ENCODE data around the gene CDRT15.

CDRT15 gene

GRCh38 chr17:14199601-14200000, 37.1 kb downstream of the CDRT15 start:
- TF ChIP-seq OSR1 (CRISPR knock-in tag; IDR thresholded peaks at IDR 0.05) = no peak
- TF ChIP-seq CSDC2 (CRISPR knock-in tag; IDR thresholded peaks at IDR 0.05) = no peak
- TF ChIP-seq BACH2 (CRISPR knock-in tag; IDR thresholded peaks at IDR 0.05; ENCODE audit: borderline replicate concordance) = no peak
- TF ChIP-seq GLIS3 (CRISPR knock-in tag; IDR thresholded peaks at IDR 0.05) = no peak
- no peak for TF ChIP-seq ZFP3 (CRISPR knock-in tag; IDR thresholded peaks at IDR 0.05)
- no peak for TF ChIP-seq ISL1 (CRISPR knock-in tag; IDR thresholded peaks at IDR 0.05)
- TF ChIP-seq, protein P1, sequence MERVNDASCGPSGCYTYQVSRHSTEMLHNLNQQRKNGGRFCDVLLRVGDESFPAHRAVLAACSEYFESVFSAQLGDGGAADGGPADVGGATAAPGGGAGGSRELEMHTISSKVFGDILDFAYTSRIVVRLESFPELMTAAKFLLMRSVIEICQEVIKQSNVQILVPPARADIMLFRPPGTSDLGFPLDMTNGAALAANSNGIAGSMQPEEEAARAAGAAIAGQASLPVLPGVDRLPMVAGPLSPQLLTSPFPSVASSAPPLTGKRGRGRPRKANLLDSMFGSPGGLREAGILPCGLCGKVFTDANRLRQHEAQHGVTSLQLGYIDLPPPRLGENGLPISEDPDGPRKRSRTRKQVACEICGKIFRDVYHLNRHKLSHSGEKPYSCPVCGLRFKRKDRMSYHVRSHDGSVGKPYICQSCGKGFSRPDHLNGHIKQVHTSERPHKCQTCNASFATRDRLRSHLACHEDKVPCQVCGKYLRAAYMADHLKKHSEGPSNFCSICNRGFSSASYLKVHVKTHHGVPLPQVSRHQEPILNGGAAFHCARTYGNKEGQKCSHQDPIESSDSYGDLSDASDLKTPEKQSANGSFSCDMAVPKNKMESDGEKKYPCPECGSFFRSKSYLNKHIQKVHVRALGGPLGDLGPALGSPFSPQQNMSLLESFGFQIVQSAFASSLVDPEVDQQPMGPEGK (CRISPR knock-in tag; IDR thresholded peaks at IDR 0.05; ENCODE audit: borderline replicate concordance) = no peak
- TF ChIP-seq PPARA (CRISPR knock-in tag; IDR thresholded peaks at IDR 0.05; ENCODE audit: borderline replicate concordance) = no peak
- TF ChIP-seq ARNTL (CRISPR knock-in tag; IDR thresholded peaks at IDR 0.05; ENCODE audit: borderline replicate concordance, low read depth) = no peak
- TF ChIP-seq SNAI2 (CRISPR knock-in tag; IDR thresholded peaks at IDR 0.05) = no peak
- no peak for TF ChIP-seq ZNF8 (CRISPR knock-in tag; IDR thresholded peaks at IDR 0.05)
- no peak for TF ChIP-seq ZNF70 (CRISPR knock-in tag; IDR thresholded peaks at IDR 0.05)
- TF ChIP-seq TOX (CRISPR knock-in tag; IDR thresholded peaks at IDR 0.05; ENCODE audit: borderline replicate concordance) = no peak
- no peak for TF ChIP-seq POU6F1 (CRISPR knock-in tag; IDR thresholded peaks at IDR 0.05; ENCODE audit: borderline replicate concordance, low read depth)
- TF ChIP-seq TCF4 (CRISPR knock-in tag; IDR thresholded peaks at IDR 0.05; ENCODE audit: borderline replicate concordance) = no peak
- TF ChIP-seq RARB (CRISPR knock-in tag; IDR thresholded peaks at IDR 0.05) = no peak
- no peak for TF ChIP-seq ZC3H10 (CRISPR knock-in tag; IDR thresholded peaks at IDR 0.05)
- TF ChIP-seq CREB5 (CRISPR knock-in tag; IDR thresholded peaks at IDR 0.05; ENCODE audit: low read depth) = no peak
- no peak for TF ChIP-seq ZFP30 (CRISPR knock-in tag; IDR thresholded peaks at IDR 0.05)
- TF ChIP-seq ESRRG (CRISPR knock-in tag; IDR thresholded peaks at IDR 0.05) = no peak
- ATAC-seq = no peak

DNA sequence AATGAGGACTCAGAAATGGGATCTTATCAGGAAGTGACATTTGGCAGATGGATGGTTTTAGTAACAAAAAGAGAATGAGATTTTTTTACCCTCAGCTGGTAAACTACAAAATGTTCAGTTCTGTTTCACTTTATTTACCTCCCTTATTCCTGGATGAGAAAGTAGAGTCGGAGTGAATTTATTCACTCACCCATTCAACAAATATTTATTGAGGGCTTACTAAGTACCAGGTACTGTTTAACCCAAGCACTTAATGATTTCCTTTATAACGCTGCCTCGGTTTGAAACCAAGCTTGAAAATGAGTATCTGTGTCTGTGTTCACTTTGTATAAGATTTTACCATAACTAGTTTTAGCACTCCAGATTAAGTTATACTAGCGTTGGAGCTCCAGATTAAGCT, 38.1 kb downstream of the CDRT15 start:
- ATAC-seq = no peak
- TF ChIP-seq CSDC2 (CRISPR knock-in tag; IDR thresholded peaks at IDR 0.05) (no peak), TCF4 (CRISPR knock-in tag; IDR thresholded peaks at IDR 0.05; ENCODE audit: borderline replicate concordance) (no peak), CSRNP3 (CRISPR knock-in tag; IDR thresholded peaks at IDR 0.05) (no peak), OSR1 (CRISPR knock-in tag; IDR thresholded peaks at IDR 0.05) (no peak), ZC3H10 (CRISPR knock-in tag; IDR thresholded peaks at IDR 0.05) (no peak), RARB (CRISPR knock-in tag; IDR thresholded peaks at IDR 0.05) (no peak), ARNTL (CRISPR knock-in tag; IDR thresholded peaks at IDR 0.05; ENCODE audit: borderline replicate concordance, low read depth) (no peak), ISL1 (CRISPR knock-in tag; IDR thresholded peaks at IDR 0.05) (no peak), ZFP30 (CRISPR knock-in tag; IDR thresholded peaks at IDR 0.05) (no peak), SNAI2 (CRISPR knock-in tag; IDR thresholded peaks at IDR 0.05) (no peak), POU6F1 (CRISPR knock-in tag; IDR thresholded peaks at IDR 0.05; ENCODE audit: borderline replicate concordance, low read depth) (no peak), ZNF8 (CRISPR knock-in tag; IDR thresholded peaks at IDR 0.05) (no peak), ESRRG (CRISPR knock-in tag; IDR thresholded peaks at IDR 0.05) (no peak)

DNA sequence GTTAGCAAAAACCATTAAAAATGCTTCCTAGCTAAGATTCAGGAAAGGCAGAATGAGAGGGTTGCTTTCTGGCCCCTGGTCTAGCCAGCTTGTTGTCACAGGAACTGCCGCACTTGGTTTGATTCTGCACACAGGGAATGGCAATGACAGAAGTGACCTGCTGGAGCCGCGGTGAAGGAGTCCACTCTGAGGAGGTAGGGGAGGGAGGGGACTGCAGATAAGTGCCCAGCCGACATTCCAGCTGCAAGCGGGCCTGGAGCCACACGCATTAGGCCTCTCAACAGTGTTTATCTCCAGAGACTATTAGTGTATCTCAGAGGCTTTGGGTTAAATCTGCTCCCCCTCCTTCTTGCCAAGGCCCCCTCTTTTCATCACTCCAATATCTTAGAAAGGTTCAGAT, 38.6 kb downstream of the CDRT15 start:
- ATAC-seq = peak; percentile 36; the same call in 1 of the 3 replicates
- no peak for TF ChIP-seq BACH2 (CRISPR knock-in tag; IDR thresholded peaks at IDR 0.05; ENCODE audit: borderline replicate concordance)
- no peak for TF ChIP-seq ZFP30 (CRISPR knock-in tag; IDR thresholded peaks at IDR 0.05)
- no peak for TF ChIP-seq GLIS3 (CRISPR knock-in tag; IDR thresholded peaks at IDR 0.05)
- TF ChIP-seq, protein P1 (CRISPR knock-in tag; IDR thresholded peaks at IDR 0.05; ENCODE audit: borderline replicate concordance) = no peak
- TF ChIP-seq ZFP3 (CRISPR knock-in tag; IDR thresholded peaks at IDR 0.05) = no peak
- no peak for TF ChIP-seq ARNTL (CRISPR knock-in tag; IDR thresholded peaks at IDR 0.05; ENCODE audit: borderline replicate concordance, low read depth)
- TF ChIP-seq POU6F1 (CRISPR knock-in tag; IDR thresholded peaks at IDR 0.05; ENCODE audit: borderline replicate concordance, low read depth) = no peak
- no peak for TF ChIP-seq CREB5 (CRISPR knock-in tag; IDR thresholded peaks at IDR 0.05; ENCODE audit: low read depth)
